SK-N-SH (cell line): ENCODE data around the gene OLFM2. TPM values are rescaled to one million over a fixed set of nuclear protein-coding genes. Genes with fewer than 3 reads are reported as not detected.

Experiments used
- CTCF ChIA-PET: fragments of 300-600, 350-600 bp; formaldehyde crosslinking; extraction: SDS; loops from one replicate; lab custom pipeline; 2021; lab: Yijun Ruan, JAX
- POLR2A ChIA-PET: fragments of 350-600 bp; sonication (Branson Sonifier 250); formaldehyde crosslinking; extraction: SDS; loops from one replicate; lab custom pipeline; 2020; ENCODE audit warnings: antibody characterized with exemption, inconsistent platforms; lab: Yijun Ruan, JAX
- DNase-seq: peaks from one replicate; pipeline ENCODE4 v3.0.0; 2012
- H2AFZ ChIP-seq: fragments of 200-600 bp; sonication (generic); 2 replicates; pipeline ENCODE4 v1.8.1; 2016; ENCODE audit warnings: antibody characterized with exemption, mild to moderate bottlenecking, low read depth
- H3F3A ChIP-seq: fragments of 200-600 bp; sonication (generic); replicated peaks from 2 replicates; pipeline ENCODE3; 2016; ENCODE audit warnings: antibody characterized with exemption, mild to moderate bottlenecking; ENCODE audit not compliant: insufficient read depth
- H3K27ac ChIP-seq, 2 experiments: fragments of 200-500 bp in 1 of 2; fragments of 200-600 bp in 1 of 2; sonication (Bioruptor generic) in 1 of 2; sonication (generic), shearing (Covaris generic) in 1 of 2; 2 replicates each; pipeline versions ENCODE4 v1.5.1 to v1.6.1; 2014 to 2016; ENCODE audit warnings: low read depth in 2 of 2, inconsistent platforms in 1 of 2, low read length in 1 of 2, mild to moderate bottlenecking in 1 of 2, mixed read lengths in 1 of 2
- H3K27me3 ChIP-seq: fragments of 200-600 bp; sonication (generic), shearing (Covaris generic); 2 replicates; pipeline ENCODE4 v1.6.1; 2016; ENCODE audit warnings: mixed run types; ENCODE audit not compliant: insufficient read depth
- H3K36me3 ChIP-seq, 2 experiments: fragments of 200-500 bp in 1 of 2; fragments of 200-600 bp in 1 of 2; sonication (Bioruptor generic) in 1 of 2; sonication (generic) in 1 of 2; replicated peaks in 1 of 2; 2 replicates each; pipeline versions ENCODE3 to v1.5.1; 2014 to 2016; ENCODE audit warnings: low read length in 1 of 2, mild to moderate bottlenecking in 1 of 2; ENCODE audit not compliant: insufficient read depth in 2 of 2, control insufficient read depth in 1 of 2
- H3K4me1 ChIP-seq, 2 experiments: fragments of 200-500 bp in 1 of 2; fragments of 200-600 bp in 1 of 2; sonication (Bioruptor generic) in 1 of 2; sonication (generic), shearing (Covaris generic) in 1 of 2; 2 replicates each; pipeline versions ENCODE4 v1.5.1 to v1.6.1; 2014 to 2016; ENCODE audit warnings: low read depth in 1 of 2, low read length in 1 of 2, mixed run types in 1 of 2; ENCODE audit not compliant: insufficient read depth in 2 of 2, control insufficient read depth in 1 of 2
- H3K4me2 ChIP-seq: fragments of 200-600 bp; sonication (generic), shearing (Covaris generic); 2 replicates; pipeline ENCODE4 v1.6.1; 2017; ENCODE audit warnings: mixed run types
- H3K4me3 ChIP-seq, 2 experiments: fragments of 200-500 bp in 1 of 2; fragments of 200-600 bp in 1 of 2; sonication (Bioruptor generic) in 1 of 2; sonication (generic), shearing (Covaris generic) in 1 of 2; 2 replicates each; pipeline versions ENCODE4 v1.5.1 to v1.8.1; 2014 to 2016; ENCODE audit warnings: low read depth in 2 of 2, inconsistent platforms in 1 of 2, low read length in 1 of 2, mild to moderate bottlenecking in 1 of 2, mixed read lengths in 1 of 2, moderate library complexity in 1 of 2
- H3K79me2 ChIP-seq: fragments of 200-600 bp; sonication (generic); 2 replicates; pipeline ENCODE4 v1.8.1; 2017; ENCODE audit warnings: mild to moderate bottlenecking; ENCODE audit not compliant: insufficient read depth
- H3K9ac ChIP-seq: fragments of 200-600 bp; sonication (generic); 2 replicates; pipeline ENCODE4 v1.6.1; 2017; ENCODE audit warnings: mixed run types
- H3K9me2 ChIP-seq: fragments of 200-600 bp; sonication (generic); 2 replicates; pipeline ENCODE4 v1.6.1; 2017; ENCODE audit warnings: mixed run types
- H3K9me3 ChIP-seq: fragments of 200-600 bp; sonication (generic); 2 replicates; pipeline ENCODE4 v1.6.1; 2017; ENCODE audit warnings: mixed run types, mild to moderate bottlenecking, moderate library complexity
- H4K20me1 ChIP-seq: fragments of 200-600 bp; sonication (generic); 2 replicates; pipeline ENCODE4 v1.6.1; 2017; ENCODE audit warnings: mild to moderate bottlenecking, mixed run types; ENCODE audit not compliant: insufficient read depth
- EZH2phosphoT487 ChIP-seq: fragments of 200-600 bp; sonication (generic); IDR thresholded peaks from 2 replicates; pipeline ENCODE4 v1.6.1; 2017; ENCODE audit warnings: low read depth, mixed run types, mild to moderate bottlenecking, antibody characterized with exemption, moderate library complexity, borderline replicate concordance
- RAD21 ChIP-seq: IDR thresholded peaks from 2 replicates; pipeline ENCODE4 v1.6.1; 2012; ENCODE audit warnings: mild to moderate bottlenecking, low read length
- TCF12 ChIP-seq: IDR thresholded peaks from 2 replicates; pipeline ENCODE4 v1.4.0; 2012
- WGBS: methylation state at CpG from one replicate; pipeline ENCODE4 v1.1.6; 2017; ENCODE audit warnings: low lambda C conversion rate; 5-methylcytosine and 5-hydroxymethylcytosine counted together
- polyA plus RNA-seq, 3 experiments: library from polyadenylated mRNA; depleted of rRNA; stranded (reverse); fragments of >200 nt; gene quantifications; 2 replicates each; pipeline ENCODE4 v1.2.3, GENCODE V29; 2012
- TF ChIP-seq, protein P1 (sequence below): fragments of 200-600 bp; sonication (generic); IDR thresholded peaks from 2 replicates; pipeline ENCODE4 v1.6.1; 2017; ENCODE audit warnings: antibody characterized with exemption, mild to moderate bottlenecking, moderate library complexity
- TF ChIP-seq, protein P2 (sequence below): IDR thresholded peaks from 2 replicates; pipeline ENCODE4; 2012
- TF ChIP-seq, protein P3 (sequence below): IDR thresholded peaks from 2 replicates; pipeline ENCODE4 v1.6.1; 2012; ENCODE audit warnings: mild to moderate bottlenecking, low read depth, low read length, moderate library complexity
- TF ChIP-seq, protein P4 (sequence below): IDR thresholded peaks from 2 replicates; pipeline ENCODE4 v1.4.0; 2012; ENCODE audit warnings: low read depth
- TF ChIP-seq, protein P5 (sequence below): IDR thresholded peaks from 2 replicates; pipeline ENCODE4 v1.4.0; 2012; ENCODE audit warnings: low read depth, borderline replicate concordance

OLFM2 gene
- polyA plus RNA-seq, 1 of the 3 experiments (the other 2 are of a cell fraction): 10.7 TPM

DNA sequence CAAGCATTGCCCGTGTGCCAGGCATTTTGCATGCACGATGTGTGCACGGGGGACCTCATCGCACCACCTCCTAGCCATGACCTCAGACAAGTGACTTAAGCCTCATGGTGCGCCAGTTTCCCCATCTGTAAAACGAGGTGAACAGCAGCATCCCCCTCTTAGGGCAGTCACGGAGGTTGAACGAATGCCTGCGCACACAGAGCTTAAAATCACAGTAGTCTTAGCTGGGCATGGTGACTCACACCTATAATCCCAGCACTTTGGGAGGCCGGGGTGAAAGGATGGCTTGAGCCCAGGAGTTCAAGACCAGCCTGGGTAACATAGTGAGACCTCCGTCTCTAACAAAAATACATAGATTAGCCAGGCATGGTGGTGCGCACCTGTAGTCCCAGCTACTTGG, 52.6 kb downstream of the OLFM2 start:
- Histone ChIP-seq H3K4me3 (no peak overlapping the region), H3K4me2 (no peak overlapping the region), H3K9ac (no peak overlapping the region), H3K36me3 (no peaks in the 10 kb centered on the region), H3K27ac (no peak overlapping the region), H3K4me1 (no peaks in the 10 kb centered on the region; a peak in 1 of 4 replicates), H3K79me2 (no peaks in the 10 kb centered on the region), H3K9me2 (no peaks in the 10 kb centered on the region), H3F3A (no peaks in the 10 kb centered on the region), H3K27me3 (no peaks in the 10 kb centered on the region), H3K9me3 (no peaks in the 10 kb centered on the region), H2AFZ (no peak overlapping the region), H4K20me1 (no peaks in the 10 kb centered on the region)
- 67% methylated on average over 4 of the region's 12 CpGs for WGBS
- CTCF ChIA-PET: interaction anchor here (0.9 to 1.0 kb wide), 2 partner anchors 32 to 110 kb away, joined by 3 read pairs; no protein-coding TSS in a partner anchor
- no peak for DNase-seq
- TF ChIP-seq, protein P1, sequence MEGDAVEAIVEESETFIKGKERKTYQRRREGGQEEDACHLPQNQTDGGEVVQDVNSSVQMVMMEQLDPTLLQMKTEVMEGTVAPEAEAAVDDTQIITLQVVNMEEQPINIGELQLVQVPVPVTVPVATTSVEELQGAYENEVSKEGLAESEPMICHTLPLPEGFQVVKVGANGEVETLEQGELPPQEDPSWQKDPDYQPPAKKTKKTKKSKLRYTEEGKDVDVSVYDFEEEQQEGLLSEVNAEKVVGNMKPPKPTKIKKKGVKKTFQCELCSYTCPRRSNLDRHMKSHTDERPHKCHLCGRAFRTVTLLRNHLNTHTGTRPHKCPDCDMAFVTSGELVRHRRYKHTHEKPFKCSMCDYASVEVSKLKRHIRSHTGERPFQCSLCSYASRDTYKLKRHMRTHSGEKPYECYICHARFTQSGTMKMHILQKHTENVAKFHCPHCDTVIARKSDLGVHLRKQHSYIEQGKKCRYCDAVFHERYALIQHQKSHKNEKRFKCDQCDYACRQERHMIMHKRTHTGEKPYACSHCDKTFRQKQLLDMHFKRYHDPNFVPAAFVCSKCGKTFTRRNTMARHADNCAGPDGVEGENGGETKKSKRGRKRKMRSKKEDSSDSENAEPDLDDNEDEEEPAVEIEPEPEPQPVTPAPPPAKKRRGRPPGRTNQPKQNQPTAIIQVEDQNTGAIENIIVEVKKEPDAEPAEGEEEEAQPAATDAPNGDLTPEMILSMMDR: no peak
- TF ChIP-seq, protein P2, sequence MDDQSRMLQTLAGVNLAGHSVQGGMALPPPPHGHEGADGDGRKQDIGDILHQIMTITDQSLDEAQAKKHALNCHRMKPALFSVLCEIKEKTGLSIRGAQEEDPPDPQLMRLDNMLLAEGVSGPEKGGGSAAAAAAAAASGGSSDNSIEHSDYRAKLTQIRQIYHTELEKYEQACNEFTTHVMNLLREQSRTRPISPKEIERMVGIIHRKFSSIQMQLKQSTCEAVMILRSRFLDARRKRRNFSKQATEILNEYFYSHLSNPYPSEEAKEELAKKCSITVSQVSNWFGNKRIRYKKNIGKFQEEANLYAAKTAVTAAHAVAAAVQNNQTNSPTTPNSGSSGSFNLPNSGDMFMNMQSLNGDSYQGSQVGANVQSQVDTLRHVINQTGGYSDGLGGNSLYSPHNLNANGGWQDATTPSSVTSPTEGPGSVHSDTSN: no peak
- no peak for TF ChIP-seq EZH2phosphoT487
- POLR2A ChIA-PET: no interaction called here

DNA sequence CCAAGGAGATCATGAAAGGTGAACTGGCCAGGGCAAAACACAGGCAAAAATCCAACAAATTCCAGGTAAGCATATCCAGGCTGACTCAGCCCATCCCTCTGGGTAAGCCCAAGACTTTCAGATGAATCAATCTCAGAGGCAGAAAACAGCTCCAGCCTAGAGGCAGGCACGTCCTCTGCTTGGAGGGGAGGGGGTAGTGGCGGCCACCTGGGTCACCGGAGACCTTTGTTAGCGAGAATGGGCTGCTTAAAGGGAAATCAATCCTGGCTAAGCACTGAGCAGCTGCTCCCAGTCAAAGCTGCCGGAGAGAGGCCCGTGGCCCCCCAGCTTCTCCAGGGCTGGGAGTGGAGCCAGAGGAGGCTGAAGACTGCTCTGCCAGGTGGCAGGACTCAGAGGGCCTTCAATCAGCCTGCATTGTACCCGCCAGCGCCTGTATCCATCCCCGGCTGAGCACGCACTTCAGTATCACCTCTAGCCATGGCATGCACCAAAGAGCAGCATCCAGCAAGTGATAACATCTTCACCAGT, 53.0 kb downstream of the OLFM2 start:
- Histone ChIP-seq H3K4me3 (no peak overlapping the region), H2AFZ (no peak overlapping the region), H3F3A (no peaks in the 10 kb centered on the region), H3K9ac (no peak overlapping the region), H4K20me1 (no peaks in the 10 kb centered on the region), H3K27ac (no peak overlapping the region), H3K9me3 (no peaks in the 10 kb centered on the region), H3K79me2 (no peaks in the 10 kb centered on the region), H3K4me1 (no peaks in the 10 kb centered on the region; a peak in 1 of 4 replicates), H3K27me3 (no peaks in the 10 kb centered on the region), H3K4me2 (no peak overlapping the region), H3K36me3 (no peaks in the 10 kb centered on the region), H3K9me2 (no peaks in the 10 kb centered on the region)
- no peak for TF ChIP-seq TCF12
- TF ChIP-seq, protein P3, sequence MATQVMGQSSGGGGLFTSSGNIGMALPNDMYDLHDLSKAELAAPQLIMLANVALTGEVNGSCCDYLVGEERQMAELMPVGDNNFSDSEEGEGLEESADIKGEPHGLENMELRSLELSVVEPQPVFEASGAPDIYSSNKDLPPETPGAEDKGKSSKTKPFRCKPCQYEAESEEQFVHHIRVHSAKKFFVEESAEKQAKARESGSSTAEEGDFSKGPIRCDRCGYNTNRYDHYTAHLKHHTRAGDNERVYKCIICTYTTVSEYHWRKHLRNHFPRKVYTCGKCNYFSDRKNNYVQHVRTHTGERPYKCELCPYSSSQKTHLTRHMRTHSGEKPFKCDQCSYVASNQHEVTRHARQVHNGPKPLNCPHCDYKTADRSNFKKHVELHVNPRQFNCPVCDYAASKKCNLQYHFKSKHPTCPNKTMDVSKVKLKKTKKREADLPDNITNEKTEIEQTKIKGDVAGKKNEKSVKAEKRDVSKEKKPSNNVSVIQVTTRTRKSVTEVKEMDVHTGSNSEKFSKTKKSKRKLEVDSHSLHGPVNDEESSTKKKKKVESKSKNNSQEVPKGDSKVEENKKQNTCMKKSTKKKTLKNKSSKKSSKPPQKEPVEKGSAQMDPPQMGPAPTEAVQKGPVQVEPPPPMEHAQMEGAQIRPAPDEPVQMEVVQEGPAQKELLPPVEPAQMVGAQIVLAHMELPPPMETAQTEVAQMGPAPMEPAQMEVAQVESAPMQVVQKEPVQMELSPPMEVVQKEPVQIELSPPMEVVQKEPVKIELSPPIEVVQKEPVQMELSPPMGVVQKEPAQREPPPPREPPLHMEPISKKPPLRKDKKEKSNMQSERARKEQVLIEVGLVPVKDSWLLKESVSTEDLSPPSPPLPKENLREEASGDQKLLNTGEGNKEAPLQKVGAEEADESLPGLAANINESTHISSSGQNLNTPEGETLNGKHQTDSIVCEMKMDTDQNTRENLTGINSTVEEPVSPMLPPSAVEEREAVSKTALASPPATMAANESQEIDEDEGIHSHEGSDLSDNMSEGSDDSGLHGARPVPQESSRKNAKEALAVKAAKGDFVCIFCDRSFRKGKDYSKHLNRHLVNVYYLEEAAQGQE: no peak
- TF ChIP-seq RAD21: no peak
- TF ChIP-seq, protein P4, sequence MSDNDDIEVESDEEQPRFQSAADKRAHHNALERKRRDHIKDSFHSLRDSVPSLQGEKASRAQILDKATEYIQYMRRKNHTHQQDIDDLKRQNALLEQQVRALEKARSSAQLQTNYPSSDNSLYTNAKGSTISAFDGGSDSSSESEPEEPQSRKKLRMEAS: no peak
- TF ChIP-seq, protein P5, sequence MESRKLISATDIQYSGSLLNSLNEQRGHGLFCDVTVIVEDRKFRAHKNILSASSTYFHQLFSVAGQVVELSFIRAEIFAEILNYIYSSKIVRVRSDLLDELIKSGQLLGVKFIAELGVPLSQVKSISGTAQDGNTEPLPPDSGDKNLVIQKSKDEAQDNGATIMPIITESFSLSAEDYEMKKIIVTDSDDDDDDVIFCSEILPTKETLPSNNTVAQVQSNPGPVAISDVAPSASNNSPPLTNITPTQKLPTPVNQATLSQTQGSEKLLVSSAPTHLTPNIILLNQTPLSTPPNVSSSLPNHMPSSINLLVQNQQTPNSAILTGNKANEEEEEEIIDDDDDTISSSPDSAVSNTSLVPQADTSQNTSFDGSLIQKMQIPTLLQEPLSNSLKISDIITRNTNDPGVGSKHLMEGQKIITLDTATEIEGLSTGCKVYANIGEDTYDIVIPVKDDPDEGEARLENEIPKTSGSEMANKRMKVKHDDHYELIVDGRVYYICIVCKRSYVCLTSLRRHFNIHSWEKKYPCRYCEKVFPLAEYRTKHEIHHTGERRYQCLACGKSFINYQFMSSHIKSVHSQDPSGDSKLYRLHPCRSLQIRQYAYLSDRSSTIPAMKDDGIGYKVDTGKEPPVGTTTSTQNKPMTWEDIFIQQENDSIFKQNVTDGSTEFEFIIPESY: no peak
- 69% methylated on average over 6 of the region's 10 CpGs for WGBS
- POLR2A ChIA-PET: interaction anchor here (0.6 kb wide), 1 partner anchor 14 kb away, joined by 3 read pairs; no protein-coding TSS in a partner anchor
- CTCF ChIA-PET: interaction anchor here (0.6 to 1.0 kb wide), 2 partner anchors 33 to 41 kb away, joined by 3 read pairs; no protein-coding TSS in a partner anchor
- DNase-seq: no peak
